RWPE2 (cell line): ENCODE results near the gene CD36.

Experiments used
- ATAC-seq: fragments of 200-7000 bp; cut with Tn5 transposase; 3 replicates; pipeline ENCODE4 v1.9.1; 2021; ENCODE audit warnings: low read depth
- DNase-seq: peaks from one replicate; pipeline ENCODE4 v3.0.0-alpha.2; 2020; ENCODE audit warnings: low spot score
- H3K27ac ChIP-seq: fragments of 450-650 bp; 2 replicates; pipeline ENCODE4 v1.5.1; 2017; ENCODE audit warnings: mild to moderate bottlenecking; ENCODE audit not compliant: poor library complexity, severe bottlenecking
- H3K27me3 ChIP-seq: fragments of 250-450 bp; sonication (Bioruptor Pico); 2 replicates; pipeline ENCODE4 v1.5.1; 2021; ENCODE audit warnings: mild to moderate bottlenecking, moderate library complexity; ENCODE audit not compliant: insufficient read depth, poor library complexity, severe bottlenecking
- H3K36me3 ChIP-seq: fragments of 250-450 bp; sonication (Bioruptor Pico); 2 replicates; pipeline ENCODE4 v1.5.1; 2020; ENCODE audit warnings: low read depth, mild to moderate bottlenecking, moderate library complexity
- H3K4me1 ChIP-seq: fragments of 250-450 bp; sonication (Bioruptor Pico); 2 replicates; pipeline ENCODE4 v1.5.1; 2021; ENCODE audit warnings: mild to moderate bottlenecking, moderate library complexity; ENCODE audit not compliant: insufficient read depth, poor library complexity, severe bottlenecking
- H3K4me3 ChIP-seq: fragments of 250-450 bp; sonication (Bioruptor Pico); 2 replicates; pipeline ENCODE4 v1.5.1; 2021; ENCODE audit warnings: mild to moderate bottlenecking, moderate library complexity; ENCODE audit not compliant: severe bottlenecking
- H3K9me3 ChIP-seq: fragments of 250-450 bp; sonication (Bioruptor Pico); 2 replicates; pipeline ENCODE4 v1.5.1; 2021; ENCODE audit warnings: mild to moderate bottlenecking, moderate library complexity; ENCODE audit not compliant: severe bottlenecking
- TF ChIP-seq, protein P1 (sequence below): fragments of 450-650 bp; IDR thresholded peaks from one replicate; pipeline ENCODE4 v1.5.1; 2017; ENCODE audit warnings: mild to moderate bottlenecking, moderate library complexity; ENCODE audit not compliant: poor library complexity, severe bottlenecking

The CD36 gene

DNA sequence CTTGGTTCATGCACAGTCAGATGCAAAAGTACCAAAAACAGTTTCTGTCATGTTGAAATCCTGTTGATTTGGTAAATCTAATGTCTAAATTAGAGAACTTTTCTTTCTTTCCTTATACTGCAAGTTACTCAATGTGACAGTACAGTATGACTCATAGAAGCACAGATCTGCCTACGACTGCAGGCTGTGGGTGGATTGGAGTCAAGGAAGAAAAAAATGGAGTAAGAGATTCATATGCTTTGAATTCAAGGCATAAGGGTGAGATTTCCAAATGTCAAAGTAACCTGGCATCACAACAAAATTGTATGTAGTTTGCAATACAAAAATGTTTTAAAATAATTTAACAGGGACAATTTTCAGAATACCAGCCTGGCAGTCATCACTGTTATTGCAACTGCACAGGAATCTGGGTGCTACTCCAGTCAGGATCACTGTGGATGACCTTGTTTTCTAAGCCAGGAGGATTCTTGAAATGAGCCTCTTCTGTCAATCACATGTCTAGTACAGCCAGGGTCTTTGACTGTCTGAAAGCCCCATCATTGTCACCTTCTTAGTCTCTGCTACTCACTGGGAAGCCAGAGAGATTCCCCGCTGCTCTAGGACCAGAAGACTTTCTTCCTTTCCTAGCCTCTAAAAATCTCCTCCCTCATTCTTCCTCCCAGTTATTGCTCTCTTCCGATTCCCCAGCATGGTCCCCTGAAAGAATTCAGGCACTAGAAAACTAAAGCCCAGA lies 83.6 kb downstream of the CD36 start:
- Histone ChIP-seq H3K4me1 (peaks cover 31% of the 10 kb centered on the region), H3K4me3 (no peak overlapping the region), H3K27ac (peak overlapping the region; percentile 99), H3K27me3 (no peaks in the 10 kb centered on the region), H3K9me3 (no peaks in the 10 kb centered on the region), H3K36me3 (no peaks in the 10 kb centered on the region)
- DNase-seq (no peak), ATAC-seq (peak; percentile 43)
- TF ChIP-seq, protein P1, sequence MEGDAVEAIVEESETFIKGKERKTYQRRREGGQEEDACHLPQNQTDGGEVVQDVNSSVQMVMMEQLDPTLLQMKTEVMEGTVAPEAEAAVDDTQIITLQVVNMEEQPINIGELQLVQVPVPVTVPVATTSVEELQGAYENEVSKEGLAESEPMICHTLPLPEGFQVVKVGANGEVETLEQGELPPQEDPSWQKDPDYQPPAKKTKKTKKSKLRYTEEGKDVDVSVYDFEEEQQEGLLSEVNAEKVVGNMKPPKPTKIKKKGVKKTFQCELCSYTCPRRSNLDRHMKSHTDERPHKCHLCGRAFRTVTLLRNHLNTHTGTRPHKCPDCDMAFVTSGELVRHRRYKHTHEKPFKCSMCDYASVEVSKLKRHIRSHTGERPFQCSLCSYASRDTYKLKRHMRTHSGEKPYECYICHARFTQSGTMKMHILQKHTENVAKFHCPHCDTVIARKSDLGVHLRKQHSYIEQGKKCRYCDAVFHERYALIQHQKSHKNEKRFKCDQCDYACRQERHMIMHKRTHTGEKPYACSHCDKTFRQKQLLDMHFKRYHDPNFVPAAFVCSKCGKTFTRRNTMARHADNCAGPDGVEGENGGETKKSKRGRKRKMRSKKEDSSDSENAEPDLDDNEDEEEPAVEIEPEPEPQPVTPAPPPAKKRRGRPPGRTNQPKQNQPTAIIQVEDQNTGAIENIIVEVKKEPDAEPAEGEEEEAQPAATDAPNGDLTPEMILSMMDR, result no peak

DNA sequence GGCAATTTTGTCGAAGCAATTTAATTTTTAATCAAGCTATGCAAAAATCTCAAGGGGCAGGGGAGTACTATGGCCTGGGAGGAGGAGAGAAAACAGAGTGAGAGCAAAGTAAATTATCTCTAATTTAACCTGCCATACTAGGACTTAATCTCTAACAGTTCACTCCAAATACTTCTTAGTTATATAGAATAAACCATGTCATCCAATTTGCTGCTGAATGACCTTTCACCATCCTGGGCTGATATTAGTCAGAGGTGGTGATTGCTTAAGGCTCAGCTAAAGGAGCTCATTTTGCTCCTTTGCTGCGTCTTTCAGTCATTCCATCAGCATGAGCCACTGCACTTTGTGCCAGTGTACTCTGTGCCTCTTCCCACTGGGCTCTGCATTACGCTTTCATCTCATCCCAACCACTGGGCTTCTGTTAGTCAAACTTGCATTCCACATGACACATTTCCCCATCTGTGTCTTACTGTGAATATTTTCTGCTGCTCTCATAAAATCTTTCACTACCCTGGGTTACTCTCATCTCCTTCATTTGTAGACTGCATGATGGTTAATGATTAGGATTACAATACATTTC lies 84.3 kb downstream of the CD36 start:
- Histone ChIP-seq H3K4me1 (peaks cover 31% of the 10 kb centered on the region), H3K4me3 (no peak overlapping the region), H3K36me3 (no peaks in the 10 kb centered on the region), H3K27me3 (no peaks in the 10 kb centered on the region), H3K9me3 (no peaks in the 10 kb centered on the region), H3K27ac (peak overlapping the region; percentile 99)
- TF ChIP-seq, protein P1, result no peak
- DNase-seq (peak; percentile 92), ATAC-seq (peak; percentile 98)

DNA sequence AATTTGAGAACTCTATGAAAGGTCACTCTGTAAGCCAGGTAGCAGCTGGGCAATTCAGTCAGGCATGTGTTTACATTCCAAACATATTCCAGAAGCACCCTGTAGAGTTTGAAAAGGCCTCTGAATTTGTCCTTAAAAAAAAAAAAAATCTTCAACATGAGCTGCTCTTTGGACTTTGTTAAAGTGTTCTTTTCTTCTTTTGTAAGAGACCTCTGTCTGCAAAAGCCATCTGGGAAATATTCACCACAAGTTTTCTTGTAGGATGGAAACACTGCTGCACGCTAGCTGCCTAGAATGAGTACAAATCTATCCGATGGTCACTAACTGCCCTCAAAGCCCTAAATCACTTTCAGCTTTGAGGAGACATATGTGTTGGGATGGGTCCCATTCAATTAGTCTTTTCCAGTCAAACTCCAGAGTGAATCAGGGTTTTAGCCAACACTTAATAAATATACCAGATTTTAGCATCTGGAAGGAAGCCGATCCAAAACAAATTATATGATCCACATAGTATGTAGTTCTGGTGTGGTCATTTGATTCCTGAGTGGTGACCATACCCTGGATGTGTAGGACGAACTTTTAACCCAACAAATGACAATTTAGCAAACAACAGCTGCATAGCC lies 85.9 kb downstream of the CD36 start:
- Histone ChIP-seq H3K27me3 (no peaks in the 10 kb centered on the region), H3K27ac (peak overlapping the region; percentile 99), H3K4me1 (peaks cover 31% of the 10 kb centered on the region), H3K4me3 (no peak overlapping the region), H3K36me3 (no peaks in the 10 kb centered on the region), H3K9me3 (no peaks in the 10 kb centered on the region)
- no peak for DNase-seq
- TF ChIP-seq, protein P1, result no peak
- no peak for ATAC-seq

DNA sequence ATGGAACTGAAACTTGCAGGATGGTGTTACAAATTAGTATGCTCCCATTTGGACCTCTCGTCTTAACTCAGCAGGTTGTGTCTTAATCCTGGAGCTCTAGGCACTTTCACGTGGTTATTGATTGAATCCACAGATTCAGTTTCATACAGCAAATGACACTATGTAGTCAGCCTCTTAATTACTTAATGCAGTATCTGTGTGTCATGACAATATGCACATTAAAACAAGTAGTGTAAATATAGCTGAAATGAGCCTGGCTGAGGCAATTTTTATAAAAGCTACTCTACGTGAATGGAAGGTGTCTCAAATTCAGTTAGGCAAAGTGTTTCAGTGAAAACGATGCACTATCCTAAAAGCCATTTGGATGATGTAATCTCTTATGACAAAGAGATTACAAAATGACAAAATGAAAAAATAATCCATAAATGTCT lies 86.8 kb downstream of the CD36 start:
- TF ChIP-seq, protein P1, result no peak
- Histone ChIP-seq H3K36me3 (no peaks in the 10 kb centered on the region), H3K27ac (no peak overlapping the region), H3K4me3 (no peak overlapping the region), H3K27me3 (no peaks in the 10 kb centered on the region), H3K4me1 (peaks cover 31% of the 10 kb centered on the region), H3K9me3 (no peaks in the 10 kb centered on the region)
- ATAC-seq, result no peak
- DNase-seq, result no peak
